ENCODE data around the gene TCTN2.

DNA sequence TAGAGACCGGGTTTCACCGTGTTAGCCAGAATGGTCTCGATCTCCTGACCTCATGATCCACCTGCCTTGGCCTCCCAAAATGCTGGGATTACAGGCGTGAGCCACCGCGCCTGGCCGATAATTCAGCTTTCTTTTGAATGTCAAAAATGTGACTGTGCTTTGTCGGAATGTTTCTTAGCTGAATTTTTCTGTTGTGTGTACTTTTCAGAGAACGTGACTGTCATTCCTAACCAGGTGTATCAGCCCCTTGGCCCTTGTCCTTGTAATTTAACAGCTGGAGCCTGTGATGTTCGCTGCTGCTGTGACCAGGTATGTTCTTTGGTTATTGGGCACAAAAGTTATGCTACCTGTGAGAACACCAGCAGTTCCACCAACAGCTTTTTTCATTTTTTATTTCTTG lies 8.1 kb downstream of the TCTN2 start:
- TF ChIP-seq, protein P1, sequence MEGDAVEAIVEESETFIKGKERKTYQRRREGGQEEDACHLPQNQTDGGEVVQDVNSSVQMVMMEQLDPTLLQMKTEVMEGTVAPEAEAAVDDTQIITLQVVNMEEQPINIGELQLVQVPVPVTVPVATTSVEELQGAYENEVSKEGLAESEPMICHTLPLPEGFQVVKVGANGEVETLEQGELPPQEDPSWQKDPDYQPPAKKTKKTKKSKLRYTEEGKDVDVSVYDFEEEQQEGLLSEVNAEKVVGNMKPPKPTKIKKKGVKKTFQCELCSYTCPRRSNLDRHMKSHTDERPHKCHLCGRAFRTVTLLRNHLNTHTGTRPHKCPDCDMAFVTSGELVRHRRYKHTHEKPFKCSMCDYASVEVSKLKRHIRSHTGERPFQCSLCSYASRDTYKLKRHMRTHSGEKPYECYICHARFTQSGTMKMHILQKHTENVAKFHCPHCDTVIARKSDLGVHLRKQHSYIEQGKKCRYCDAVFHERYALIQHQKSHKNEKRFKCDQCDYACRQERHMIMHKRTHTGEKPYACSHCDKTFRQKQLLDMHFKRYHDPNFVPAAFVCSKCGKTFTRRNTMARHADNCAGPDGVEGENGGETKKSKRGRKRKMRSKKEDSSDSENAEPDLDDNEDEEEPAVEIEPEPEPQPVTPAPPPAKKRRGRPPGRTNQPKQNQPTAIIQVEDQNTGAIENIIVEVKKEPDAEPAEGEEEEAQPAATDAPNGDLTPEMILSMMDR (IDR thresholded peaks at IDR 0.05) = no peak
- no peak for TF ChIP-seq POLR2A (IDR thresholded peaks at IDR 0.05)
- no peak for TF ChIP-seq POLR2AphosphoS5 (IDR thresholded peaks at IDR 0.05; ENCODE audit: insufficient read depth in 1 of 2, low read depth in 1 of 2)
